ENCODE data around the gene TOP2A.
A peak's percentile ranks its signal among the peaks of the same experiment; 100 is the strongest.

The TOP2A gene

GRCh38 chr17:40358323-40359038, 59.2 kb downstream of the TOP2A start:
- DNase-seq (ENCODE audit: low read depth): peak; percentile 84

GRCh38 chr17:40356990-40357881, 60.5 kb downstream of the TOP2A start:
- no peak for DNase-seq (ENCODE audit: low read depth)

- no peak for DNase-seq (ENCODE audit: low read depth)
These were observed 61.6 kb downstream of the TOP2A start for GRCh38 chr17:40355804-40356758.

GRCh38 chr17:40355123-40355803, 62.4 kb downstream of the TOP2A start:
- peak; percentile 72 for DNase-seq (ENCODE audit: low read depth)

- no peak for DNase-seq (ENCODE audit: low read depth)
These were observed 63.2 kb downstream of the TOP2A start for GRCh38 chr17:40354221-40355122.

GRCh38 chr17:40352779-40353394, 64.8 kb downstream of the TOP2A start:
- DNase-seq (ENCODE audit: low read depth): no peak

GRCh38 chr17:40352237-40352778, 65.4 kb downstream of the TOP2A start:
- no peak for DNase-seq (ENCODE audit: low read depth)

- no peak for DNase-seq (ENCODE audit: low read depth)
These were observed 66.1 kb downstream of the TOP2A start for GRCh38 chr17:40351359-40352236.

GRCh38 chr17:40350689-40351358, 66.9 kb downstream of the TOP2A start:
- no peak for DNase-seq (ENCODE audit: low read depth)

- no peak for DNase-seq (ENCODE audit: low read depth)
These were observed 67.6 kb downstream of the TOP2A start for GRCh38 chr17:40349895-40350688.

GRCh38 chr17:40349477-40349894, 68.2 kb downstream of the TOP2A start:
- DNase-seq (ENCODE audit: low read depth): no peak

- DNase-seq (ENCODE audit: low read depth): no peak
These were observed 68.9 kb downstream of the TOP2A start for GRCh38 chr17:40348562-40349476.

GRCh38 chr17:40348136-40348504, 69.6 kb downstream of the TOP2A start:
- no peak for DNase-seq (ENCODE audit: low read depth)

GRCh38 chr17:40347319-40348135, 70.2 kb downstream of the TOP2A start:
- DNase-seq (ENCODE audit: low read depth): no peak

GRCh38 chr17:40346765-40347158, 70.9 kb downstream of the TOP2A start:
- DNase-seq (ENCODE audit: low read depth): no peak

All from stimulated activated CD8-positive, alpha-beta memory T cell treated with anti-CD3 and anti-CD28 coated beads, Interleukin-4, amount 100 ng/mL, for 24 hours (primary cell).